Measurements from ENCODE around the gene HARBI1.
"Not testable (repeated sequence)": the region's sequence is repeated elsewhere in the genome, so short reads cannot be mapped to it uniquely, and the experiment has no call there.

The HARBI1 gene

DNA sequence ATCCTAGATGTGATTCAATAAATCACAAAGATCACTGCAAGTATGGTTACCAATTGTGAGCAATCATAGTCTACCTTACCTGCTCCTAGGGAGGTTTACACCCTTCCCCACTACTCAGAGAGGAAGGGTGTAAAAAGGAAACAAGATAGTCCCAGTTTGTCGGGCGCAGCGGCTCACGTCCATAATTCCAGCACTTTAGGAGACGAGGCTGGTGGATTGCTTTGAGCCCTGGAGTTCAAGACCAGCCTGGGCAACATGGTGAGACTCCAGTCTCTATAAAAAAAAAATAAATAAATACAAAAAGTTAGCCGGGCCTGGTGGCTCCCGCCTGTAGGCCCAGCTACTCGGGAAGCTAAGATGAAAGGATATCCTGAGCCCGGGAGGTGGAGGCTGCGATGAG is 22.2 kb downstream of the HARBI1 start:
- DNase-seq, result no peak

GRCh38 chr11:46594374-46594700 is 22.7 kb downstream of the HARBI1 start:
- no peak for DNase-seq

DNA sequence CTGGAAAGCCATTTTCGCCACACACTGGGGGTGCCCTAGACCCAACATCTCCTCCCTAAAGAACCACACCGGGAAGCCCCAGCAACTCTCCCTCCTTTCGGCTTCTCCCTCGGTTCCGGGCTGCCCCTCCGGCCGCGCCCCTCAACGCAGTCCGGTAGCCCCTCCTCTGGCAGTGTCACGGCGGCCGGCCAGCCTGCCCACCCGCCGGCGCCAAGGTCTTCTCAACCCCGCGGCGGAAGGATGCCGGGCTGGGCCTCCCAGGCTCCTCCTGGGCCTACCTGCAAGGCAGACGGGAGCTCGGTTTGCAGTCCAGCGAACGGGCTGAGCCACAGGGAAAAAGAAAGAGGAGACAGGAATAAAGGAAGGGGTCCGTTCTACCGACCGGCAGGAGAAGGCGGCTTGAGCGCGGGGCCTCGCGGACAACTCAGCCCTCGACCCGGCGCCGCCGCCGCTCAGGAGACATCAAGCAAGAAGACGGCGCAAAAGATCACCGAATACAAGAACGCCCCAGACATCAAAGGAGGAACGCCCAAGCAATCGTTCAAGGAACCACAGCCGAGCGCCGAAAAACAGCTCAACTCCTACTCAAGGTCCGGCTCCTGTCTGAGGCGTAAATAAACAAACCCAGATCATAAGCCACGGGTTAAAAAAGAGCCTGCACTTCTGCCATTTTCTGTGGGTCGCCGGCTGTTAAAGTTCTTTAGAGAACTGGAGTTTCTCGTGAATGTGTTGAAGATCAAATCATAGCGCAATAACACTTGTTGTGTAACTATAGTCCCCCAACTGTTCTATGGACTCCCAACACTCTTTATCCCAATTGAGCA is 23.3 kb downstream of the HARBI1 start, which contains the start of gene AMBRA1:
AMBRA1 (minus strand) TSS at position 474 of the 824 bp plus-strand sequence. CDS start 45,643 bp downstream, outside the sequence.
- peak; percentile 60 for DNase-seq

DNA sequence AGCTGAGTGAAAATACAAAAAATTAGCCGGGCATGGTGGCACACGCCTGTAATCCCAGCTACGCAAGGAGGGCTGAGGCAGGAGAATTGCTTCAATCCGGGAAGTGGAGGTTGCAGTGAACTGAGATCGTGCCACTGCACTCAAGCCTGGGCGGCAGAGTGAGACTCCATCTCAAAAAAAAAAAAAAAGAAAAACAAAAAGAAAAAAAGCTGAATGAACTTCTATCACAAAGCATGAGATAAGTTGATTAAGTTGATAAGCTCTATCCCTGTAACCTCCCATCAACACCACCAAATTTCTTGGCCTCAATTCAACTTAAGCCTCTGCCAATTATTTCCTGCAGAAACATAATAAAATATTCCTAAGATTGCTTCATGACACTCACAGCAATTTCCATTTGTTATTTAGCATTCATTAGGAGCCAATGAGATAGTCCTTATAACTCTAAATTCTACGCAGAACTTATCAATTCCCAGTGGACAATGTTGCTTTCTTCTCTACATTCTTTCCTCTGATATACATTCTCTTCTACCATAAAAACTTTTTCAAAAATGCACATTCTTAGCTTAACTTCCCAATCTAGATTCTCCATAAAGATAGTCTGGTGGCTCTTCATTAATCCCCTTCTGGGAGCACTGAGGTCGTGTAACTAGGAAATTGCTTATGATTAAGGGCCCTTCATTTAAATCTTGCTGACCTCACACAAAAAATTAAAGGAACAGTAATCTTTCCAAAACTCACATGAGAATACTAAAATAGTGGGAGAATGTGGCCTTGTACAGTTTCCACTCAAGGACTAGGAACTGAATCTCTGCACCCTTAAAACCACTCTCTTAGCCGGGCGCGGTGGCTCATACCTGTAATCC is 26.1 kb downstream of the HARBI1 start:
- DNase-seq, result no peak

DNA sequence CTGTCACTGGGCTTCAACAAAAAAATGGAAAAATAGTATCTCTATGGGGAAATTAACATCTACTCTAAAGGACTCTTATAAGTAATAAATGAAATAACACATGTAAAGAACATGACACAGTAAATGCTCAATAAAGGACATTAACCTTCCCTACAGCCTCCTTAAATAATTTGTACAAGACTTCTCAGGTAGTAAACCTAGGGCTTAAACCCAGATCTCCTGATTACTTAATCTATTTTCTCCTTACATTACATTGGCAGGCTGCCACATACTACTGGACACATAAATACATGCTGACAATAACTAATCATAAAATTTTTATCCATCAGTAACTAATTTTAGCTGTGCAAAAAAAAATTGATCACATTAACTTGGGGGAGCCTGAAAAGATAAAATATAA is 28.1 kb downstream of the HARBI1 start:
- DNase-seq, result no peak

GRCh38 chr11:46588131-46588530 is 28.9 kb downstream of the HARBI1 start:
- no peak for DNase-seq

DNA sequence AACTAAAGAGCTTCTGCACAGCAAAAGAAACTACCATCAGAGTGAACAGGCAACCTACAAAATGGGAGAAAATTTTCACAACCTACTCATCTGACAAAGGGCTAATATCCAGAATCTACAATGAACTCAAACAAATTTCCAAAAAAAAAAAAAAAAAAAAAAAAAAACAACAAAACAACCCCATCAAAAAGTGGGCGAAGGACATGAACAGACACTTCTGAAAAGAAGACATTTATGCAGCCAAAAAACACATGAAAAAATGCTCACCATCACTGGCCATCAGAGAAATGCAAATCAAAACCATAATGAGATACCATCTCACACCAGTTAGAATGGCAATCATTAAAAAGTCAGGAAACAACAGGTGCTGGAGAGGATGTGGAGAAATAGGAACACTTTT is 33.5 kb downstream of the HARBI1 start:
- DNase-seq, result not testable (repeated sequence)

DNA sequence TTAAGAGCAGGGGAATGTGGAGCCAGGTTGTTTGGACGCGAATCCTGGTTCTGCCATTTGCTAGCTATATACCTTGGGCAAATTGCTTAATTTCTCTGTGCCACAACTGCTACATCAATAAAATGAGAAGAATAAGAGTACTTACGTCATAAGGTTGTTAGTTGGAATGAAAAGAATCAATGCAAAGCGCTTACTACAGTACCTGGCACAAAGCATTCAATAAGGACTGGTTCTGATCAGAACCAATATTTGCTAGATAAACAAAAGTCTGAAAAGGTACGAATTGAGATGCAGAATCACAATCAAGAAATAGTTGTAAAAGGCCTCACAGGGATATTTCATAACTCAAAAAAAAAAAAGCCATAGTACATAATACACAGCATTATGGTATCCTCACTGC is 34.4 kb downstream of the HARBI1 start:
- no peak for DNase-seq

- DNase-seq, result no peak
These were observed 40.0 kb downstream of the HARBI1 start for GRCh38 chr11:46577058-46577457.

DNA sequence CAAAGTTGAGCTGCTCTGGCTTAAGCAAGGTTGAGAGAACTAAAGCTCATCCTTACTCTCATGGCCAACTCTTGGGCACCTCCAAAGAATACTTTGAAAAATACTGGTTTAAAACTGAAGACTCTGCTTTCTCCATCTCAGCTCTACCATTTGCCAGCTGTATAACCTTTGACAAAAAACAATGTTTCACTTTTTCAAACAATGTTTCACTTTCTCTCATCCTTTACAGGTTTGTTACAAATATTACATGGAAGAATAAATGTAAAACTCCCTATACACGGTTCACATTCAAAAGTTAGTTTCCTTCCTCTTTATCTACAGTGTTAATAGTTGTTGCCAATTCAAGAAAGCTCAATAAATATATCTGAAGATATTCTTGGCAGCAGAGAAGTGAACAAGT is 42.4 kb downstream of the HARBI1 start:
- no peak for DNase-seq

GRCh38 chr11:46570790-46571398 is 46.1 kb downstream of the HARBI1 start:
- DNase-seq, result no peak

- DNase-seq, result no peak
These were observed 51.7 kb downstream of the HARBI1 start for GRCh38 chr11:46565232-46565840.

GRCh38 chr11:46564459-46564858 is 52.6 kb downstream of the HARBI1 start:
- no peak for DNase-seq

DNA sequence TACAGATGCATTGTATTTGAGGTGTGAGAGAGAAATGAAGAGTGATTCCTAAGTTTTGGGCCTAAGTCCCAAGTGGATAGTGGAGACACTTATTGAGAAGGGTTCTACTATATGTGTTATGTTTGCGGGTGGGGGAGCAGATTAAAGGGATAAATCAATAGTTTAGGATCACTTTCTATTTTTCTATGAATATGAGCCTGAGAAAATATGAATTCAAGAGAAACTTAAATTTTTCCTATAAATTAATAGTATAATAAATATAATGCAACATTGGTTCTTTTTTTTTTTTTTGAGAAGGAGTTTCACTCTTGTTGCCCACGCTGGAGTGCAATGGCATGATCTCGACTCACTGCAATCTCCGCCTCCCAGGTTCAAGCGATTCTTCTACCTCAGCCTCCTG is 54.5 kb downstream of the HARBI1 start:
- no peak for DNase-seq

DNA sequence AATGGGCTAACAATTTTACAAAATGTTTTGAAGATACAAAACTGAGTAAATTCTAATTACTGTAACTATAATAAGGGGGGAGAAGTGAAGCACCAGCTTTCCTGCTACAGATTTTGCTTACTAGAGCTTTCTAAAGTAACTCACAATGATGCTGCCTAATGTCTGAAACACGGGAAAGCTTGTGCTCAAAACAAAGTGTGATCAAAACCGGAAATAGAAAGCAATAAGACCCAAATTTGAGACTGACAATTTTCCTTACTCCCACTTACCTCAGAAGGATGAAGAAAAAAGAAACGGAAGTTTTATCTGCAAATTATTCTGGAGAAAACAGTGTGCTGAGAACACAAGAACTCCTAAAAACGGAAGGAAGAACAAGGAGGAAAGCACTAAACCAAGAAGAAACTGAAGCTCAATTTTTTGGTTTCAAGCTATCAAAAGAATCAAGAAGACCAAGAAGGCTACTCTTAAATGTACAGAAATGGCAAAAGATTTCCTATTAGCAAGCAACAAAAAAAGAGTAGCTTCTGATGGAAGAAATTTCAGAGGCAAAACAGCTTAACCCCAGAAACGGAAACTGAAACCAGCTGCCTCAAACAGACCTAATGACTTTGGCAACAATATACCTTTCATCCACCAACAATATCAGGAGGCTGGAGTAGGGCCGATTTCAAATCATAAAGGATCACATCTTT is 56.6 kb downstream of the HARBI1 start:
- DNase-seq, result no peak

GRCh38 chr11:46559815-46560214 is 57.2 kb downstream of the HARBI1 start:
- no peak for DNase-seq

DNA sequence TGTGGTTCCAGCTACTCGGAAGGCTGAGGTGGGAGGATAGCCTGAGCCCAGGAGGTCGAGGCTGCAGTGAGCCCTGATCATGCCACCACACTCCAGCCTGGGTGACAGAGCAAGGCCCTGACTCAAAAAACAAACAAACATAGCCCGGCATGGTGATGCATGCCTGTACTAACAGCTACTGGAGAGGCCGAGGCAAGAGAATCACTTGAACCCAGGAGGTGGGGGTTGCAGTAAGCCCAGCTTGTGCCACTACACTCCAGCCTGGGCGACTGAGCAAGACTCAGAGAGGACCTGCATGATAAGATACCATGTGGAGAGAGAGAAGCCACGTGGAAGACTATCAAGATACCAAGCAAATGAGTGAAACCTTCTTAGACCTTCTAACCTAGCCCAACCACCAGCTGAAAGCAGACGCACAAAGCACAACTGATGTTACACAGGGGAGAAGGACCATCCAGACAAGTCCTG is 59.3 kb downstream of the HARBI1 start:
- no peak for DNase-seq

DNA sequence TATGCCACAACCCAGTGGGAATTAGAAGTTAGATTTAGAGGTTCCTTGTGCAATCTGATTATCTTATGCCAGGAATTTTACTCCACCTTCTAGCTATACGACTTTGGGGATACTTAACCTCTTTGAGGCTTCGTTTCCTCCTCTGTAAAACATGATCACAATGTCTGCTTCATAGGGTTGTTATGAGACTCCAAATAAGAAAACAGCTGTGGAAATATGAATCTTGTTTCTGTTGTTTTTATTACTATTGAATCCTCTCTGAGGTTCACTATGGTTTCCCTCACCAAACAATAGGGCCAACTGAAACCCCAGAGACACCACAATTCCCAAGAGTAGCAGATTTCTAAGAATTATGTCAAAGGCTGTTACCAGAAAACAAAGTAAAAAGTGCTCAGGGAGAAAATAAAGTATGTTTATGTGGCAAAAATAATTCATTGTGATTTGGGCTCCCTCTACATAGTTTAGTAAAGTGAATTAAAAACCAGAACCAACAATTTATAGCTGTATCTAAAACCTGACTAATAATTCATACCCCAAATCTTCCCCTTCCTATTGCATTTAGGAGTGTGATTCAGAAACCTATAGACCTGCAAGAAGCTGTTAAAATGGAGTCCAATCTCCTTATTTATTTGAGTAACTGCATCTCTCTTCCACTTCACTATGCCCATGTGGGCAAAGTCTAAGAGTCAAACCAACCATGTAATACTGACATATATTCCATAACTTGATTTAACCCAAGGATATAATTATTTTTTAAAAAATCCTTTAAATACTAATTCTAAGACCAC is 61.6 kb downstream of the HARBI1 start:
- DNase-seq, result no peak

- no peak for DNase-seq
These were observed 62.5 kb downstream of the HARBI1 start for GRCh38 chr11:46554213-46555147.

DNA sequence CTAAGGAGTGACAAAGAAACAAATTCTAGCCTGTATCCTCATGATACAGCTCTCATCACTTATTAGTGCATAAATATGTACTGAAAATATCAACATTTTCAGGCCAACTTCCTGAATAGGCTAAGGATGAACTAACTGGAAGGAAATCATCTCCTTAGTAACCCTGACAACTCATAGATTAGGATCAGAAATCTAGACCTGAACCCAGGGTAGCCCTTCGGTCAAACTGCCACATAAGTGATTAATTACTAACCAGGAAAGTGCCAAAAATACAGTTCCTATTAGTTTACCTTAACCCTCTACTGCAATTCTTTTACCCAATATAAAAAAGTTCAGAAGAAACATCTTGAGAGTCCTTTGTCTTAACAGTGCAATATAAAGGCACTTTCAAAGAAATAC is 63.2 kb downstream of the HARBI1 start:
- no peak for DNase-seq

All from NCI-H1417 treated with DMSO at 0.1 percent for 48 hours (cell line).